NK-92 treated with Interleukin-12 subunit alpha and Interleukin-12 subunit beta, amount 100 ng/mL, for 24 hours (cell line): ENCODE measurements around the gene MOV10L1.
"Not testable (repeated sequence)": the region's sequence is repeated elsewhere in the genome, so short reads cannot be mapped to it uniquely, and the experiment has no call there.

ENCODE experiments used
- DNase-seq: peaks from one replicate; lab custom pipeline; 2025; lab: John Stamatoyannopoulos, UW

The MOV10L1 gene

GRCh38 chr22:50157709-50158375, 68.0 kb downstream of the MOV10L1 start:
- no peak for DNase-seq

GRCh38 chr22:50160947-50161346, 71.1 kb downstream of the MOV10L1 start:
- no peak for DNase-seq

GRCh38 chr22:50161508-50162390, 71.9 kb downstream of the MOV10L1 start:
- DNase-seq: no peak

GRCh38 chr22:50162391-50162956, 72.7 kb downstream of the MOV10L1 start:
- DNase-seq: no peak

GRCh38 chr22:50165436-50166123, 75.8 kb downstream of the MOV10L1 start:
- no peak for DNase-seq

- DNase-seq: no peak
Observed at GRCh38 chr22:50167689-50168489, 78.1 kb downstream of the MOV10L1 start.

- DNase-seq: not testable (repeated sequence)
Observed at GRCh38 chr22:50168490-50169180, 78.8 kb downstream of the MOV10L1 start.

GRCh38 chr22:50169181-50169759, 79.5 kb downstream of the MOV10L1 start:
- no peak for DNase-seq

- DNase-seq: no peak
Observed at GRCh38 chr22:50169774-50170341, 80.1 kb downstream of the MOV10L1 start.

- DNase-seq: no peak
Observed at GRCh38 chr22:50170453-50171318, 80.9 kb downstream of the MOV10L1 start, which contains the start of gene PANX2. Gene PANX2, plus strand, starts transcription at chr22:50170731. Its CDS starts 0 bp downstream, at chr22:50170731.

- DNase-seq: no peak
Observed at GRCh38 chr22:50171319-50171964, 81.6 kb downstream of the MOV10L1 start.

- DNase-seq: no peak
Observed at GRCh38 chr22:50171965-50172421, 82.2 kb downstream of the MOV10L1 start.

GRCh38 chr22:50173311-50173982, 83.6 kb downstream of the MOV10L1 start:
- DNase-seq: no peak

GRCh38 chr22:50173983-50174355, 84.2 kb downstream of the MOV10L1 start:
- no peak for DNase-seq

- DNase-seq: no peak
Observed at GRCh38 chr22:50174382-50175190, 84.8 kb downstream of the MOV10L1 start.

- DNase-seq: no peak
Observed at GRCh38 chr22:50175191-50175461, 85.3 kb downstream of the MOV10L1 start.
